ENCODE measurements around the gene COL4A3.

The COL4A3 gene

DNA sequence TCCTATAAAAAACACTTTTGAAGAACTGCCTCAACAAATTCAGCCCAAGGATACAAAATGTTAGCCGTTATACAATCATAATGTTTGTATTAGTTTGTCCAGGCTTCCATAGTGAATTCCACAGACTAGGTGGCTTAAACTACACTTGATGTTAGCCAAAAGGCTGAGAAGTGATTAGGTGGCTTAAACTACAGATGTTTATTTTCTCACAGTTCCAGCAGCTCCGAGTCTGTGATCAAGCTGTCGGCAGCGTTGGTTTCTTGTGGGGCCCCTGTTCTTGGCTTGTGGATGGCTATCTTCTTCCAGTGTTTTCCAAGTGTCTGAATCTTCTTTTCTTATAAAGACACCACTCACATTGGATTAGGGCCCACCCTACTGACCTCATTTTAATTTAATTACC is 129.1 kb downstream of the COL4A3 start:
- no peak for DNase-seq (ENCODE audit: low spot score)

DNA sequence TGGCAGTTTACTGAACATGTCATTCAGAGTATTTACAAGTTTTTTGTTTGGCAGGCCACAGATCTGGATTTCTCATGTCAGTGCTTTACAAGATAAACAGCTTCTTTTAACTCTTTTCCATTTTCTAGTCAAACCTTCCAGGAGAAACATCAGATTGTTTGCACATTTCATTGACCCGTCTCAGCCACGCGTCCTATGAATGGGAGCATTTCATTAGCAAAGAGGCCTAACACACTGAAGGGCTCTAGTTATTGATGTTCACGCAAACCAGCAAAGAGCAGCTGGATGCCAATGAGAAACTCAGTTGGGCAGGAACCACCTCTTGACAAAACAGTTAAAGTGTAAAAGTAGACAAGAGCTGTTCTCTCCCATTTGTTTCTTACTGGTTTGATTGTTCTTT is 131.4 kb downstream of the COL4A3 start:
- no peak for DNase-seq (ENCODE audit: low spot score)

DNA sequence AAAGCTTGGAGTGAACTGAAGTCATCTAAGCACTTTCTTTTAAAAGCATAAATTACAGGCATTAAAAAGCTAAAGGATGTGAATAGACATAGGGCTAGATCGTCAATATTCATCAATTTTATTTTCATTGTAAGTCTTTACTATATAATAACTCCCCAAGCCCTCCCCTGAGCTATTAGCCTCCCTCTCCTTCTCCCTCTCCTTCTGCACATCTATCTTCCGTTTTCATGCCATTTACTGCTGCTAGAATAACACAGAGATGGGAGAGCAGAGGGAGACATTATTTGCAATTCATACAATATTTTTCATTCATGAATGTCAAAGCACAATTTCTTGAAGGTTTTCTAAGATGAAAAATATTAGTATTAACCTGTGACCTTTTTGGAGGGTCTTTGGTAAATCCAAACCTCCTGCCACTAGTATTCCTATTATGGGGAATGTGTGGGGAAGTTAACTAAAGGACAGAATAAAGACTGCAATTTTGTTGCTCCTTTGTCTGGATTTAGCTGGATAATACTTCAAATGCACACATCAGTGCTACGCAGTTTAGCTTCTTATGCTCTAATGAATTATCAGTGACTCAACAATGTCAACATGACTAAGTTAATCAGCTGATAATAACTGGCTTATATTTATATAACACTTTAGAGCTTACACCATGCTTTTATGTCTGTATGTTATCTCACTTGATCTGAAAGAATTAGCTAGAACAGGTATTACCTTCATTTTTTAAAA is 132.4 kb downstream of the COL4A3 start:
- no peak for DNase-seq (ENCODE audit: low spot score)

DNA sequence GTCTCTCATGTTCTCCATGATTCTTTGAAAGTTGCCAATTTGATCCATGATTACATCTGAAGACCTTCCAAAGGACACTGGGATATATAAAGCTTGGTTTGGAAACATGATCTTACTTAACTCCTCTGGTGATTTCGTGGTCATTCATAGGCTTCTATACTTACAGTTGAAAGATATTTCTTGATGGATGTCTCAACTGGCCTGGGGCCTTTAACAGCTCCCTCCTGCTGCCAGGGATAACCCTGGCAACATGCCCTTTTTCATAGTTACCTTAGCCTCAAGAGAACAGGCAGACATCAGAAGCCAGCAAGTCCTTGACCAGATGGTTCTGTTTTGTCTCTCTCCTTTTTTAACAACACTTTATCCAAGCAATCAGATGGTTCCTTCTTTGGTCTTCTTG is 137.1 kb downstream of the COL4A3 start:
- no peak for DNase-seq (ENCODE audit: low spot score)

DNA sequence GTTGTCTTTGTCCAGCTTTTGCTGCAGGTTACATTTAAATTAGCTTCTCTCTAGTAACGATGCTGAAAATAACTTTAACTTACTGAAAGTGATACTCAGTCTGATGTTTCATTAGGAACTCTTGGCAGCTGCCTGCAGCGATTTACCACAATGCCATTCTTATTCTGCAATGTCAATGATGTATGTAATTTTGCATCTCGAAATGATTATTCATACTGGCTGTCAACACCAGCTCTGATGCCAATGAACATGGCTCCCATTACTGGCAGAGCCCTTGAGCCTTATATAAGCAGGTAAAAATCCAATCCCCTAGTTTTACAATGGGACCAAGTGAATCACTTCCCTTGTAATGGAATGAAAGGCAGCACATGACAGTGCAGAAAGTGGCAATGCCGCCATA is 144.4 kb downstream of the COL4A3 start:
- no peak for DNase-seq (ENCODE audit: low spot score)

DNA sequence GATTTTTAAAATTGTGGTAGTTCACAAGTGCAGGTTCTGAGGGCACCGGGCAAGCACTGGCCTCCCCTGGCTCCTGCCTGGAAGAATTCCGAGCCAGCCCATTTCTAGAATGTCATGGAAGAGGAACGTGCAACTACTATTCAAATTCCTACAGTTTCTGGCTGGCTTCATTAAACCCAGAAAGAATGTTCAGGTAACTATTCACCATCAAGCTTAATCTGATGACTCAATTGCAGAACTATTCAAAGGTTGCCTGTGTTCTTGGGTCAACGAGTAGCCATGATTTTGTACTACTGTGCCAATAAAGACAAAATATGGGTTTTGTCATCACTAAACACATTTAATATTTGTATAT is 146.3 kb downstream of the COL4A3 start:
- no peak for DNase-seq (ENCODE audit: low spot score)

DNA sequence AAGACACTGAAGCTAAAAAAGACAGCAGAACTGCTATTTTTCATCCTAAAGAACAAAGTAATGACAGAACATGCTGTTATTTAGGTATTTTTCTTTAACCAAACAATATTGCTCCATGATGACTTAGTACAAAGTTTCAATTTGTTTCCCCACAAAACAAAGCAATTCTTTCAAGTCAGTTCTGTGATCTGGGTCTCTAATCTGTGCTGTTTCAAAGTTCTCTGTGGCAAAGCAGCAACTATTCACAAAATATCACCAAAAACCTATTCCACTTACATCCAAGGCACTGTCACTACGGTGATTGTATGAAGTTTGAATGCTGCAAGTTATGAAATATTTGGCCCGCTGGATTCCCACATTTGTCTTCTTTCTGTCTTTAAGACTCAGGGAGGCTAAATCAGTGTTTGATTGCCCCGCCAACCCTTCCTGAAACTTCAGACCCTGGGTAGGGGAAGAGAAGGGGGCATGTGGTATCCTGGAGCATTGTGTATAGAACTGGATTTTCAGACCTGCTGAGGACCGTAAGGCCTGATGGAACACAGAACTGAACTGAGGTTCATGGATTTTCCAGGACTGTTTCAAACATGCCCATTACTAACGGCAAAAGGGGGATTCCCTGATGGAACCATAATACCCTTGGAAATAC is 147.6 kb downstream of the COL4A3 start:
- DNase-seq (ENCODE audit: low spot score), result no peak

DNA sequence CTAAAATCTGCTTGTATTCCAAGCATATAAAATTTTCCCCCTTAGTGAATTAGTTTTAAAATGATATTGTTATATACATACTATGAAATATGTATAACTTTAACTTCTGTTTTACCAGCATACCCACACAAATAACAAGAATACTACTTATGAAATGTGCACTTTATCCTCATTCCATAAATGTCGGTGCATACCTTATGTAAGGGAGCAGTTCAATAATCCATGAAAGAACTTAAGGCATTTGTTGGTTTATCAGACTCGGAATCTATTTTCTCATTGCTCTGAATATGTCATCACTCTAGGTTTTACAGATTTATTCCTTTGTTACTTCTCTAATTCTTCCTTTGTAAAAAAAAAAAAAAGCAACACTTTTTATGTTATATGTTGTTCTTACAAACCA is 148.2 kb downstream of the COL4A3 start:
- no peak for DNase-seq (ENCODE audit: low spot score)

DNA sequence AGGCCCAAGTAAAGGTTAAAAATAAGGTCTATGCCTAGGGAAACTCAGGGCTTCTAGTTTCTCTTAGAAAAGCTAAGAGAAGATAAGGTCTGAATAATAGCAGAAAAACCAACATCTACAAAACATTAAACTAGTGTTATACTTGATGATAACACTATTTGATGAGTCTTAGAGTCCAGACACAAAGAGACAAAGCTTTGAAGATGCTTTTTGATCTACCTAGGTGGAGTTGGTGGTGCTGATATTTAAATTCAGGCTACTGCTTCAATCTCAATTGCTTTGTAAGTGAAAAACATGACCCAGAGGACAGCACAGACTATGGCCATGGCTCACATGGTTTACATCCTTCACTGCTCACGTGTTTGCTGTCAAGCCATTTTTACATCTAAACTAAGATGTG is 148.9 kb downstream of the COL4A3 start:
- no peak for DNase-seq (ENCODE audit: low spot score)

DNA sequence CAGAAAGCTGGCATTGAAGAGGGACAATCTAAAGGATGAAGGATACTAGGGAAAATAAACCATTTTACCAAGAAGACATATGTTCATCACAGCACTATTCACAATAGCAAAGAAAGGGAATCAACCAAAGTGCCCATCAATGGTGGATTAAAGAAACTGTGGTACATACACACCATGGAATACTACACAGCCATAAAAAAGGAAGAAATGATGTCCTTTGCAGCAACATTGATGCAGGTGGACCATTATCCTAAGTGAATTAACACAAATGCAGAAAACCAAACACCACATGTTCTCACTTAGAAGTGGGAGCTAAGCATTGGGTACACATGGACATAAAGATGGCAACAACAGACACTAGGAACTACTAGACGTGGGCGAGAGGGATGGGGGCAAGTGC is 153.4 kb downstream of the COL4A3 start:
- DNase-seq (ENCODE audit: low spot score), result no peak

DNA sequence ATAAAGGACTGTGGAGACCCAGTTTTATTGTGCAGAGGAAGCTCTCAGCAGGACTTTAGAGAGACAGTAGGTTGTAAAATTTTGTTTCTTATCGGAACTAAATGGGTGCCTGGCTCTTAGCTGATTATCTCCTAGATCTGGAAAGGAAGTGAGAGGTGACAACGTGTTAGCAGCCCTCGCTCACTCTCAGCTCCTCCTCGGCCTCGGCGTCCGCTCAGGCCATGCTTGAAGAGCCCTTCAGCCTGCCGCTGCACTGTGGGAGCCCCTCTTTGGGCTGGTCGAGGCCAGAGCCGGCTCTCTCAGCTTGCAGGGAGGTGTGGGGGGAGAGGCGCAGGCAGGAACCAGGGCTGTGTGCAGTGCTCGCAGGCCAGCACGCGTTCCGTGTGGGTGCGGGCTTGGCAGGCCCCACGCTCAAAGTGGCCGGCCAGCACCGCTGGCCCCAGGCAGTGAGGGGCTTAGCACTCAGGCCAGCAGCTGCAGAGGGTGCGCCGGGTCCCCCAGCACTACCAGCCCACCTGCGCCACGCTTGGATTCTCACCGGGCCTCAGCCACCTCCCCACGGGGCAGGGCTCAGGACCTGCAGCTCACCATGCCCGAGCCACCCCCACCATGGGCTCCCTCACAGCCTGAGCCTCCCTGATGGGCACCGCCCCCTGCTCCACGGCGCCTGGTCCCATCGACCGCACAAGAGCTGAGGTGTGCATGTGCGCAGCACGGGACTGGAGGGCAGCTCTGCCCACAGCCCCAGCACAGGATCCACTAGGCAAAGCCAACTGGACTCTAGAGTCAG is 156.1 kb downstream of the COL4A3 start:
- no peak for DNase-seq (ENCODE audit: low spot score)

DNA sequence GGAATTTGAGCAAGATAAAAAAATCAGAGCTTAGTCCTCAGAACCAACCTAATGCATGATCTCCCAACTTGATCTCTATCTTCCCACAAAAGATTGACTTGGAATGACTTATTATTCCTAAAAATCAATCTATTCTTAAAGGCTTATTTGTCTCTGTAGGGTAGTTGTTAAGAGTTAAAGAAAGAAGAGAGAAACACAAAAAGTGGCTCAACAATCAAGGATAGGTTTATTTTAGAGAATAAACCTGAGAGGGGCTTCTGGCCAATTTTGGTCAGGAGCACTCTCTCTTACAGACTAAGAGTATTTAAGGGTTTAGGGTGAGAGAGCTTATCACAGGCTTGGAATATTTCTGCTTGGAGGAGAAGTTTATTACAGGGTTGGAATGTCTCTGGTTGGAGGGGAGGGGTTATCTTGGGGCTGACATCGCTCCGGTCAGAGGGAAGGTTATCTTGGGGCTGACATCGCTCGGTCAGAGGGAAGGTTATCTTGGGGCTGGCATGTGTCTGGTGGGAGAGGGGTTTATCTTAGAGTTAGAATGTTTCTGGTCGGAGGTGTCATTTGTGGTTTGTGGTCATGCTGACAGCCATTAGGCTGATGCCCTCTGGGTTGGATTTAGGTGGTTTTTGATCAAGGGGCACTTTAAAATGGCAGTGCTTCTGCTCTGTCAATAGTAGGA is 158.2 kb downstream of the COL4A3 start:
- no peak for DNase-seq (ENCODE audit: low spot score)

DNA sequence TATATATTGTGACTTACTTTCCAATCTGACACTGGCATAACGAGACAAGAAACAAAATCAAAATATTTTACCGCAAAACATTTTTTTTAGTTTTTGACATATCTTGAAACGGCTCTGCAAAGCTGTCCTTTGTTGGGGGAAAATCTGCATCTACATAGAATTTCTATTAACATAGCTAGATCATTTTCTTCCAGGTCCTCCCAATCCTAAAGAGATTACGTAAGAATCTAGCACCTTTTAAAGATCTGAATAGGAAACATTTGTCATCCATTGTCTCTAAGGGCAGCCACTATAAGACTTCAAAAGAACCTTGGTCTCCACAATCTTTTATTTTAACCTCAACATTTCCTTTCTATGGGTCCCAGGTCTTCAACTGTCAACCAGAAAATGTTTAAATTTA is 159.4 kb downstream of the COL4A3 start:
- DNase-seq (ENCODE audit: low spot score), result no peak

DNA sequence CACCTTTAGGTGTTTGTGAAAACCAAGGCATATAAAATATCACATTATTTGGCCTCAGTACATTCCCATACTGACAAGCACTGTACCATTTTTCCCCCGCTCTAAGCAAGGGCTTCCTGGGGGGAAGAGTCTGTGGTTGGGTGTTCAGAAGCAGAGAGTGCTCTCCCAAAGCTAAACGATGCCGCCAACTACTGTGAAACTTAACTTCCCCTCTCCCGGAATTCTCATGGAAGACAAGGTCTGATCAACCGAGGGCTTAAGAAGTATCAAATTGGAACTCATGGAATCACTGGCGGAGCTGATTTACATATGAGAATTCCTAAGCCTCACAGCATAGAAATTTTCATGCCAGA is 160.2 kb downstream of the COL4A3 start:
- DNase-seq (ENCODE audit: low spot score), result peak; percentile 19

DNA sequence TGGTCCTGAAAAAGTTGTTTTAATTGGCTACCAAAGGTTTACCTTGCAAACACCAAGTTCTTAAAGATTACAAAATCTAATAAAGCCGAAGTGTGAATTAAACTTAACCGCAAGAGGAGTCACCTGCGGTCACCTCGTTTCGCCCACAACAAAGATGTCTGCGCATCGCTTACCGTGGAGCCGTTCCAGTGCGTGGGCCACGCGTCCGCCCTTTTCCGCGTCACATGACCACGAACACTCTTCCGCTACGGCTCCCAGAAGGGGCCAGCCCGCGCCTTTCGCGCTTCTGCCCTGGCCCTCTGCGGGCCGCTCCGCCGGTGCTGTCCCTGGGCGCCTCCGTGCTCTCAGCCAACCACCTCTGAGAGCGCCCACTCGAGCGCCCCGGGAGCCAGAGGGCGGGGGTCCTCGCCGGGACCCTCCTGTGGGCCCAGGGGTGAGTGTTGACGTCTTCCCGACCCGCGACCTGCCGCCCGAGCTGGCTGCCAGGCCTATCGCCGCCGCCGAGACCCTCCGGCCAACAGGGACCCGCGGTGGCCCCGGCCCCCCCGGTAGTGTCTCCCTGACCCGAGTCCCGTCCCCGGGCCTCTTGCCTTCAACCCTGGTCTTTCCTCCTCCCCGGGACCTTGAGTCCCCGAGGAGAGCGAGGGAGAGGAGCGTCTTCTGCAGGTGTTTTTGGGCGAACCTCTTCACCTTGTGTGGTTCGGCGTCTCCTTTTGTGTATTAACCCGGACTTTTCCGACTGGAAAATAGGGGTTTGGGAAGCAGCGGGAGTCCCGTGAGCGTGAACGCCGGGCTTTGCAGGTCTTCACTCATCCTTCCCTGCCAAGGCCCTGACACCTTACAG is 160.8 kb downstream of the COL4A3 start, which contains the start of gene MFF:
Gene MFF (plus strand): TSS at position 257 of the 844 bp plus-strand sequence. CDS start 5,415 bp downstream, outside the sequence.
- DNase-seq (ENCODE audit: low spot score), result peak; percentile 93

DNA sequence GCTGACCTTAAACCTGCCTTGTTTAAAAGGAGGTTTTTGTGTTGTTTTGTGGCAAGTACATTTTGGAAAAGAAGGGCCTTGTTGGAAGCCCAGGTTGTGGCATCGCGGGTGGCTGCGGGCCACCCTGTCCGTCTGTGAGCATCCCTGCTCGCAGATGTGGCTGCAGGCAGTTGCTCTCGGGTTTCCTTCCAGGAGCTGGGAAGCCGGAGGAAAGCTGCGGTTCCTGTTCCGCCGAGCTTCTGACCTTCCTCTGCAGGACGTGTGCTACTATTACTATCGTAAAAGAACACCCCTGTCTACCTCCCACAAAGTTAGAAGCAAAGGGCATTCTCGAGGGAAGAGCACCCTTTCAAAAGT is 161.4 kb downstream of the COL4A3 start:
- peak; percentile 13 for DNase-seq (ENCODE audit: low spot score)

DNA sequence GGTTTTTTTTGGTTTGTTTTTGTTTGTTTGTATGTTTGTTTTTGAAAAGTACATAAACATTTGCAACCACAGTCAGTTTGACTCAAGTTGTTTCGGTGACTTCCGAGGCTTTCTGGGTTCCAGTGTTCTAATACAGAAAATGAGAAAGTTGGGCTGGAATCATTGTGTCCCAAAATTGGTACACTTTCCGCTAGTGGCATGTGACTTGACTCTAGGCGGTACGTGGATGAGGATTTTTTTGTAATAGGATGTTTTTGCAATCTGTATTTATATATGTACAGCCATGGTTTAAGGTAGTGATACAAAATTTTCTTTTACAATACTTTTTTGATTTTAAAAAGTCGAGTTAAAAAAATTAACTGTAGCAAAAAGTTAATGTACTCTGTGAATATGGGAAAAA is 162.4 kb downstream of the COL4A3 start:
- DNase-seq (ENCODE audit: low spot score), result no peak

DNA sequence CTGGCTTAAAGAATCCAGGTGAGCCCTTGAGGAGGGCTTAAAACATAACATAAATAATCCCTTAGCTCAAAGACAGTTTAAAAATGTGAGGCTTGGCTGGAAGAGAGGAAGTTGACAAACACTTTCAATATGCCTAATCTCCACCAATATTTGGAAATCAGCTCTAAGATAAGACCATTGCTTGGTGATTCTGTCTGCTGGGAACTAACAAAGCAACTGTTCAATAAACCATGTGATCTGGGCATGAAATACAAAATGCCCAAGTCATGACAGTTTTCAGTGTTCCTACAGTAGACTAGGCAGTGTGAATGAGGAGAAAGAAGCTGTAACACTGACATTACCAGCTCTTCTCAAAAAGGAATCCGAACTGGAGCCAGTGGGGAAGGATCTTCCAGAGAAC is 171.3 kb downstream of the COL4A3 start:
- DNase-seq (ENCODE audit: low spot score), result no peak

DNA sequence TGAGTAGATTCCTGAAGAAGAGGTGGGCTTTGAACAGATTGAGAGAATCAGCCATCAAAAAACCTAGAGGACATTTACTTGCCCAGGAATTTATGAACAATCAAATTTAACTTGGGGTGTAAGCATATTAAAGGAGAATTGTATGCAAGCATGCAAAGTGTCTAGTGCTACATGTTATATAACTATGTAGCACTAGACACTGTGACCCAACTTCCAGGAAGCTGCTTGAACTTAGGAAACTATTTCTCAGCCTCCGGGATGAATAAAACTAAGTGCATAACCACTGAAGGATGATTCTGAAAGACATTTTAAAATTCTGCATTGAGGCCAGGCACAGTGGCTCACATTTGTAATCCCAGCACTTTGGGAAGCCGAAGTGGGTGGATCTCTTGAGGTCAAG is 173.0 kb downstream of the COL4A3 start:
- no peak for DNase-seq (ENCODE audit: low spot score)

DNA sequence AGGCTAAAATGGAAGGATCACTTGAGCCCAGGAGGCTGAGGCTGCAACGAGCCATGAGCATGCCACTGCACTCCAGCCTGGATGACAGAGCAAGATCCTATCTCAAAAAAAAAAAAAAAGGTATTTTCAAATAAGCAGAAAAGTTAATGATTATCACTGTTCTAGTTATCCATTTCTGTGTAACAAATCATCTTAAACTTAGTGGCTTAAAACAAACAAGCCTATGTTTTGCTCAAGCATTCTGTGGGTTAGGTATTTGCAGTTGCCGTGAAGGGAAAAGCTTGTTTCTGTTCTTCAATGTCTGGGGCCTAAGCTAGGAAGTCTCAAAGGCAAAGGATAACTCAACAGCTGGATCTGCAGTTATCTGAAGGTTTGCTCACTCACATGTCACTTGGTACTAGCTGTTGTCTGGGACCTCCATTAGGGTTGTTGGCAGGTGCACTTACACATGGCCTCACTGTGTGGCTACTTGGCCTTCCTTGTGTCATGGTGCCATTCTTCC is 174.7 kb downstream of the COL4A3 start:
- DNase-seq (ENCODE audit: low spot score), result no peak

DNA sequence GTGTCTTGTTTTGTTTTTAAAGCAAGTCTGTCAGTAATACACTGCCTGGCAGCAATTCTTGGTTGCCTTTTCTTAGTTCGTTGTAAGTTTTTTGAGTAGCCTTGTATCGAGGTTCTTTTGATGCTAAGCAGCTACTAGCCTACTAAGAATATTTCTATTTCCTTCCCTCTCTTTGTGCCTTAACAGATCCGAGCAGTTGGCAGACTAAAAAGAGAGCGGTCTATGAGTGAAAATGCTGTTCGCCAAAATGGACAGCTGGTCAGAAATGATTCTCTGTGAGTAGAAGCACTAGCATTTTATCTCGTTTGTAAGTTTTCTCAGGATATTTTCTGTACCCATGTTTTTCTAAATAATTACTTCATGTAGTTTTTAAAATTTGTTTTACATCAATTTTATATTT is 175.7 kb downstream of the COL4A3 start:
- no peak for DNase-seq (ENCODE audit: low spot score)

DNA sequence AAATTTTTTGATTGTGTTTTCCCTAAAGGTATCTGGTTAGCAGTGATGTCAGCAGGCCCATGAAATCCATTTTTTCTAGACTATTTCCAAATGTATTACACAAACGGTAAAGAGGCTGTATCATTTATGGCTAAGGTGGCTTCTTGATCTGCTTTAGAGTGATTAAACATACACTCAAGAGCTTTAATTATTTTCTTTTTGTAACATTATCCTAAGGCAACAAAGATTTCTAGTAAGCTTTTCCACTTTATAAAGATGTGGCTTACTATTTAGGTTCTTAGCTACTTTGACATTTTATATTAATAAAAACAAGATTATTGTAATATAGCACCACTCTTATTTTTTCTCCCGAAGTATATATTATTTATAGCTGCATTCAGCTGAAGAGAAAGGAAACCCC is 177.1 kb downstream of the COL4A3 start:
- no peak for DNase-seq (ENCODE audit: low spot score)
